Endothelial cell of umbilical vein (primary cell): ENCODE measurements around the gene OR13F1. TPM values are rescaled to one million over a fixed set of nuclear protein-coding genes. Genes with fewer than 3 reads are reported as not detected.
A peak's percentile ranks its signal among the peaks of the same experiment; 100 is the strongest.
"Not testable (repeated sequence)": the region's sequence is repeated elsewhere in the genome, so short reads cannot be mapped to it uniquely, and the experiment has no call there.

Source experiments
- BruUV-seq: library from RNA; stranded (reverse); fragments of 400-500 nt; replicated peaks from 2 replicates; lab custom pipeline; 2021; lab: Mats Ljungman, UMichigan
- CTCF ChIA-PET: fragments of 300-600, 350-600 bp; sonication (Branson Sonifier 250); formaldehyde crosslinking; loops from one replicate; lab custom pipeline; 2021; ENCODE audit warnings: antibody characterized with exemption, inconsistent platforms; lab: Charles Lee
- POLR2A ChIA-PET: fragments of 300-600, 350-600 bp; sonication (Branson Sonifier 250); formaldehyde crosslinking; loops from one replicate; lab custom pipeline; 2021; ENCODE audit warnings: antibody characterized with exemption, inconsistent platforms; lab: Charles Lee
- DNase-seq: peaks from one replicate; pipeline ENCODE4 v3.0.0-alpha.2; 2011; ENCODE audit warnings: low read depth, low spot score
- FAIRE-seq: peaks from 2 replicates; lab custom pipeline; 2011; peaks lifted over from hg19 to GRCh38; lab: Jason Lieb, UNC
- H2AFZ ChIP-seq: 2 replicates; pipeline ENCODE4 v1.6.0; 2012; ENCODE audit warnings: low read depth, low read length, control low read depth, inconsistent platforms
- H3K27ac ChIP-seq: 2 replicates; pipeline ENCODE4 v1.5.1; 2011; ENCODE audit warnings: low read depth, mild to moderate bottlenecking, control low read depth, low read length, moderate library complexity; ENCODE audit not compliant: insufficient read depth
- H3K27me3 ChIP-seq, 2 experiments: 2 replicates each; pipeline versions ENCODE4 v1.6.0 to v1.6.1; 2011; ENCODE audit warnings: low read length in 2 of 2, mixed read lengths in 1 of 2; ENCODE audit not compliant: control insufficient read depth in 2 of 2, insufficient read depth in 2 of 2
- H3K36me3 ChIP-seq, 2 experiments: 2 replicates in 1 of 2; 3 replicates in 1 of 2; pipeline ENCODE4 v1.5.1; 2011; ENCODE audit warnings: low read length in 2 of 2, mild to moderate bottlenecking in 1 of 2, moderate library complexity in 1 of 2; ENCODE audit not compliant: control insufficient read depth in 2 of 2, insufficient read depth in 2 of 2; ENCODE audit errors: extremely low read depth in 1 of 2
- H3K4me1 ChIP-seq: 3 replicates; pipeline ENCODE4 v1.5.1; 2011; ENCODE audit warnings: mild to moderate bottlenecking, low read length; ENCODE audit not compliant: control insufficient read depth, insufficient read depth; ENCODE audit errors: extremely low read depth
- H3K4me2 ChIP-seq: 2 replicates; pipeline ENCODE4 v1.6.1; 2011; ENCODE audit warnings: low read length, control low read depth, mixed read lengths; ENCODE audit not compliant: insufficient read depth
- H3K4me3 ChIP-seq, 3 experiments: fragments of 200-600 bp in 1 of 3; sonication (generic), shearing (Covaris generic) in 1 of 3; replicated peaks in 1 of 3; 2 replicates each; pipeline ENCODE4 v1.5.1; 2011 to 2016; ENCODE audit warnings: control low read depth in 3 of 3, low read length in 3 of 3, mild to moderate bottlenecking in 2 of 3, inconsistent platforms in 1 of 3, low read depth in 1 of 3, moderate library complexity in 1 of 3; ENCODE audit not compliant: insufficient read depth in 1 of 3
- H3K79me2 ChIP-seq: 2 replicates; pipeline ENCODE4 v1.6.0; 2012; ENCODE audit warnings: low read length, inconsistent platforms; ENCODE audit not compliant: control insufficient read depth, insufficient read depth
- H3K9ac ChIP-seq: replicated peaks from 2 replicates; pipeline ENCODE3; 2011; ENCODE audit warnings: low read length, control low read depth; ENCODE audit not compliant: insufficient read depth; ENCODE audit errors: extremely low read depth
- H3K9me1 ChIP-seq: replicated peaks from 3 replicates; pipeline ENCODE4 v1.6.0; 2011; ENCODE audit warnings: mild to moderate bottlenecking, low read length; ENCODE audit not compliant: control insufficient read depth, insufficient read depth; ENCODE audit errors: extremely low read depth
- H3K9me3 ChIP-seq: replicated peaks from 2 replicates; pipeline ENCODE4 v1.5.1; 2012; ENCODE audit warnings: low read length, inconsistent platforms; ENCODE audit not compliant: control insufficient read depth, insufficient read depth
- H4K20me1 ChIP-seq: replicated peaks from 2 replicates; pipeline ENCODE3; 2011; ENCODE audit warnings: mild to moderate bottlenecking, low read length; ENCODE audit not compliant: control insufficient read depth, insufficient read depth; ENCODE audit errors: extremely low read depth
- EZH2 ChIP-seq: IDR thresholded peaks from 2 replicates; pipeline ENCODE4 v1.6.1; 2012; ENCODE audit warnings: borderline replicate concordance, low read depth, mild to moderate bottlenecking, moderate library complexity, low read length, inconsistent platforms; ENCODE audit not compliant: severe bottlenecking
- FOS ChIP-seq: IDR thresholded peaks from 2 replicates; pipeline ENCODE4 v1.6.1; 2011; ENCODE audit warnings: mild to moderate bottlenecking, low read length, moderate library complexity, borderline replicate concordance; ENCODE audit not compliant: insufficient read depth
- GATA2 ChIP-seq: IDR thresholded peaks from 2 replicates; pipeline ENCODE4 v1.7.0; 2011; ENCODE audit warnings: low read depth, mild to moderate bottlenecking, moderate library complexity, mixed read lengths, low read length; ENCODE audit not compliant: insufficient read length, insufficient read depth
- POLR2A ChIP-seq: IDR thresholded peaks from 2 replicates; pipeline ENCODE4 v1.6.1; 2012; ENCODE audit warnings: low read depth, mild to moderate bottlenecking, control low read depth, low read length
- POLR2AphosphoS5 ChIP-seq: IDR thresholded peaks from 2 replicates; pipeline ENCODE4 v1.6.1; 2012; ENCODE audit warnings: low read depth, mild to moderate bottlenecking, control low read depth, low read length, moderate library complexity; ENCODE audit not compliant: insufficient read depth
- dilution Hi-C: fragments of 300-500 bp; cut with MboI; formaldehyde crosslinking; loops from one replicate; pipeline ENCODE4 v1.15.0; 2019; ENCODE audit warnings: low sequenced_read_pairs; ENCODE audit not compliant: extremely low pct_ligation_motif_present
- intact Hi-C: fragments of 100-400 bp; cut with micrococcal nuclease; formaldehyde crosslinking; loops from one replicate; pipeline ENCODE4 v1.10.0; 2022
- polyA plus RNA-seq, 4 experiments: library from polyadenylated mRNA; depleted of rRNA in 3 of 4; stranded (reverse) in 3 of 4; unstranded in 1 of 4; fragments of >200 nt; gene quantifications; 2 replicates each; pipeline versions ENCODE4 v1.2.1 to v1.2.3, GENCODE V29; 2011 to 2012; ENCODE audit warnings: missing spikeins in 1 of 4
- total RNA-seq: library from RNA; stranded (reverse); gene quantifications from 2 replicates; pipeline ENCODE4 v1.2.3, GENCODE V29; 2021
- TF ChIP-seq, protein P1 (sequence below), 2 donors: IDR thresholded peaks; 1 replicate in 1 of 2; 2 replicates in 1 of 2; pipeline ENCODE4 v1.5.1; 2011; ENCODE audit warnings: low read length in 2 of 2, mild to moderate bottlenecking in 2 of 2, moderate library complexity in 2 of 2, control low read depth in 1 of 2, inconsistent platforms in 1 of 2, low read depth in 1 of 2; ENCODE audit not compliant: insufficient read depth in 1 of 2; ENCODE audit errors: extremely low read depth in 1 of 2

Gene OR13F1
- total and polyA plus RNA-seq, 2 donors (not counting 3 experiments of a cell fraction or from before 2014, with no cell fraction given): not detected

DNA sequence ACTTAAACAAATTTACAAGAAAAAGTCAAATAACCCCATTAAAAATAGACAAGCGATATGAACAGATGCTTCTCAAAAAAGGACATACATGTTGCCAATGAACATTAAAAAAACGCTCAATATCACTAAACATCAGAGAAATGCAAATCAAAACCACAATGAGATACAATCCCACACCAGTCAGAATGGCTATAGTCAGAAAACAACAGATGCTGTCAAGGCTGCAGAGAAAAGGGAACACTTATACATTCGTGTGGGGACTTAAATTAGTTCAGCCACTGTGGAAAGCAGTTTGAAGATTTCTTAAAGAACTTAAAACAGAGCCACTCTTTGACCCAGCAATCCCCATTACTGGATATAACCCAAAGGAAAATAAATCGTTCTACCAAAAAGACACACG, 10.8 kb downstream of the OR13F1 start:
- TF ChIP-seq, protein P1, sequence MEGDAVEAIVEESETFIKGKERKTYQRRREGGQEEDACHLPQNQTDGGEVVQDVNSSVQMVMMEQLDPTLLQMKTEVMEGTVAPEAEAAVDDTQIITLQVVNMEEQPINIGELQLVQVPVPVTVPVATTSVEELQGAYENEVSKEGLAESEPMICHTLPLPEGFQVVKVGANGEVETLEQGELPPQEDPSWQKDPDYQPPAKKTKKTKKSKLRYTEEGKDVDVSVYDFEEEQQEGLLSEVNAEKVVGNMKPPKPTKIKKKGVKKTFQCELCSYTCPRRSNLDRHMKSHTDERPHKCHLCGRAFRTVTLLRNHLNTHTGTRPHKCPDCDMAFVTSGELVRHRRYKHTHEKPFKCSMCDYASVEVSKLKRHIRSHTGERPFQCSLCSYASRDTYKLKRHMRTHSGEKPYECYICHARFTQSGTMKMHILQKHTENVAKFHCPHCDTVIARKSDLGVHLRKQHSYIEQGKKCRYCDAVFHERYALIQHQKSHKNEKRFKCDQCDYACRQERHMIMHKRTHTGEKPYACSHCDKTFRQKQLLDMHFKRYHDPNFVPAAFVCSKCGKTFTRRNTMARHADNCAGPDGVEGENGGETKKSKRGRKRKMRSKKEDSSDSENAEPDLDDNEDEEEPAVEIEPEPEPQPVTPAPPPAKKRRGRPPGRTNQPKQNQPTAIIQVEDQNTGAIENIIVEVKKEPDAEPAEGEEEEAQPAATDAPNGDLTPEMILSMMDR (IDR thresholded peaks at IDR 0.05; ENCODE audit: extremely low read depth in 1 of 2, insufficient read depth in 1 of 2, low read depth in 1 of 2, low read length in 2 of 2): no peak
- no peak for TF ChIP-seq GATA2
- TF ChIP-seq EZH2: no peak
- no peak for TF ChIP-seq POLR2A
- no peak for TF ChIP-seq FOS
- no peak for TF ChIP-seq POLR2AphosphoS5
- Histone ChIP-seq H3K27me3 (no peaks in the 10 kb centered on the region), H2AFZ (no peak overlapping the region), H3K4me2 (no peak overlapping the region), H3K9ac (no peak overlapping the region), H4K20me1 (no peaks in the 10 kb centered on the region), H3K79me2 (no peaks in the 10 kb centered on the region), H3K4me3 (no peak overlapping the region), H3K9me1 (no peaks in the 10 kb centered on the region), H3K36me3 (no peaks in the 10 kb centered on the region), H3K27ac (no peak overlapping the region), H3K4me1 (no peaks in the 10 kb centered on the region), H3K9me3 (peaks cover 3% of the 10 kb centered on the region)
- POLR2A ChIA-PET: no interaction called here
- DNase-seq: no peak
- CTCF ChIA-PET: no interaction called here
- intact Hi-C loops: no loop called here
- FAIRE-seq: peak; percentile 21
- dilution Hi-C loops: no loop called here
- BruUV-seq: no TSS peak

DNA sequence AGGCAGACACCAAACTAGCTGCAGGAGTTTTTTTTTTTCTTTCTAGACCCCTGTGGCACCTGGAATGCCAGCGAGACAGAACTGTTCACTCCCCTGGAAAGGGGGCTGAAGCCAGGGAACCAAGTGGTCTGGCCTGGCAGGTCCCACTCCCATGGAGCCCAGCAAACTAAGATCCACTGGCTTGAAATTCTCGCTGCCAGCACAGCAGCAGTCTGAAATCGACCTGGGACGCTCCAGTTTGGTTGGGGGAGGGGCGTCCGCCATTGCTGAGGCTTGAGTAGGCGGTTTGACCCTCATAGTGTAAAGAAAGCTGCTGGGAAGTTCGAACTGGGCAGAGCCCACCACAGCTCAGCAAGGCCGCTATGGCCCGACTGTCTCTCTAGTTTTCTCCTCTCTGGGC, 16.2 kb downstream of the OR13F1 start:
- H2AFZ ChIP-seq, POLR2A ChIA-PET, BruUV-seq, intact Hi-C loops, H3K9ac ChIP-seq, H3K4me2 ChIP-seq, CTCF ChIA-PET, DNase-seq, FAIRE-seq, H3K79me2 ChIP-seq, H3K27me3 ChIP-seq, H3K27ac ChIP-seq, H3K9me3 ChIP-seq, H3K4me3 ChIP-seq, H4K20me1 ChIP-seq, dilution Hi-C loops, H3K9me1 ChIP-seq, H3K36me3 ChIP-seq, H3K4me1 ChIP-seq: not testable (repeated sequence)
